ENCODE measurements around the gene GALR2.

Gene GALR2

DNA sequence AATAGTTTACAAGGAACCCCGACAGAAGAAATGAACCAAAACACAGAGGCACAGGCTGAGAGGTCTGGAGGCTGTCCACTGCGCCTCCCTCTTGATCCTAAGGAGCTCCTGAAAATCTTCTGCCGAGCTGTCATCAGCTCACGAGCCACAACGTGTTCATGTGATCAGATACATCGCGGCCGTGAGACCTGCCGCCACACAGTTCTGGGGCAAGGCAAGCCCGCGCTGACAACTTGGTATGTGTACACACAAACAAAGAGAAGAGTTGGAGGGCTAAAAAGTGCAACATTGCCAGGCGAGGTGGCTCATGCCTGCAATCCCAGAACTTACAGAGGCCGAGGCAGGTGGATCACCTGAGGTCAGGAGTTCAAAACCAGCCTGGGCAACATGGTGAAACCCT is 21.4 kb downstream of the GALR2 start:
- no peak for DNase-seq (ENCODE audit: low spot score)

DNA sequence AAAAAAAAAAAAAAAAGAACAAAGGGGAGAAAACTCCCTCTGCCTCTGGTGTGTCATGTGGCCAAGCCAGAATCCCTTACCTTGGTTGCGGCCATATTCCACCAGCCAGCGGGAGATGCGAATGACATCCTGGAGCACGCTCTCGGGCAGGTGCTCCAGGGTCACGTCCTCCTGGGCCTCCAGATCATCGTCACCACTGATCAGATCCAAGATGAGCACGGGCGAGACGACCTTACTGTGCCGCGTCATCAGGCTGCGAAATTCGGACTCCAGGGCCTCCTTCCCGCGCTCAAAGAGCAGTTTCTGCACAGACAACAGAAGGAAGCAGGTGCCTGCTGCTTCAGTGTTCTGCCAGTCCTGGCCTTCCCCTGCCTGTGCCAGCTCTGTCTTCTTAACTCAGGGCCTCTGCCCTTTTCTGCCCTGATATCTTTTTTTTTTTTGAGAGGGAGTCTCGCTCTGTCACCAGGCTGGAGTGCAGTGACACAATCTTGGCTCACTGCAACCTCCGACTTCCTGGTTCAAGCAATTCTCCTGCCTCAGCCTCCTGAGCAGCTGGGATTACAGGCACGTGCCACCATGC is 23.2 kb downstream of the GALR2 start:
- DNase-seq (ENCODE audit: low spot score): no peak

DNA sequence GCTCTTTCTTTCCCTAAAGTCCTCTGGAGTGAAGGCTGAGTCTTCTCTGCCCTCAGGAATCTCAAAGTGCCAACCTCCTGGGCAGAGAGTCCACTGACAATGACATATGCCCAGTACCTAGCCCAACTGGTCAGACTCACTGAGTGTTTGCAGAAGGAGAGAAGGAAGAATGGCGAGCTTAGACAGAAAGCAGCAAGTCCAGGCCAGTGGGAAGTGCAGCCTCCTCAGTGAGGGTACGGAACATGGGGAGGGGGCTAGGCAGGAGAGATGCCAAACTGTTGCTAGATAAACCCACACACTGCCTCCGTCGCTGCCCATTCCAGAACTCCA is 28.3 kb downstream of the GALR2 start:
- DNase-seq (ENCODE audit: low spot score): no peak

DNA sequence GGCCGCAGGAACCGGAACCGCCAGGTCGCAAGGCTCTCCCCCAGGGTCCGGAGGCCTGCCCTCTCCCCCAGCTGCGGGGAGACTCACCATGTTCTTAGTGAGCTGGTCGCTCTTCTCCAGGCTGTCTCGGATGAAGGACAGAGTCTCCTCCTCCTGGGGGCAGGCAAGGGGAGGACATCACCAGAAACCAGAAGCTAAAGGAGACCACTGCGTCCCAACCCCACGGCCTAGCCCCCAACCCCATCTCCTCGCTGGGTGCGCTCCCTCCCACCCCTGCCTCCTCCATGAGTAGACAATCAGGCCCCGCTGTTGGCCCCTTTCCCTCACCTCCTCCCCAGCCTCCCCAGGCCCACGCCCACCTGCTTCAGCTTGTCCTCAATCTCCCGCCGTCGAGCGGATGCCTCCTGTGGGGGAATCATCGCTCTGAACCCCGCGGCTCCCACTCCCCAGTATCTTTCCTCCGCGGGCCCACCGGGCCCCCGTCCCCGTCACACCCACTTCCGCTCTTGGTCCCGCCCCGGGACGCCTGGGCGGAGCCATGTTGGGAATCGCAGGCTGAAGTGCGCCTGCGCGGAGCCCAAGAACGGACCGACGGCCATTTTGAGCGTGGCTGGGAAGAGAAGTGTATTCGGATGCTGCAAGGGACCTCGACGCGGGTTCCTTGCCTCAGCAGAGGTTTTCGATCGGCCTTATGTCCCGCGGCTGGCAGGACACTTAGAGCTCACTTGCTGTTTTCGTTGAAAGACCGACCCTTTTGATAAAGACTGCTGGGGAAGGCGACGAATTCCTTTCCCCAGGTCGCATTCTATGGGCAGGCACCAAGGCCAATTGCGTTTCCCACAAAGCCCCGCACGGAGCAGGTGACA is 28.9 kb downstream of the GALR2 start, which contains the start of gene EXOC7:
Gene EXOC7 (minus strand): TSS at position 514 of the 866 bp plus-strand sequence. CDS start 95 bp downstream, at position 419.
- DNase-seq (ENCODE audit: low spot score): peak; percentile 95

DNA sequence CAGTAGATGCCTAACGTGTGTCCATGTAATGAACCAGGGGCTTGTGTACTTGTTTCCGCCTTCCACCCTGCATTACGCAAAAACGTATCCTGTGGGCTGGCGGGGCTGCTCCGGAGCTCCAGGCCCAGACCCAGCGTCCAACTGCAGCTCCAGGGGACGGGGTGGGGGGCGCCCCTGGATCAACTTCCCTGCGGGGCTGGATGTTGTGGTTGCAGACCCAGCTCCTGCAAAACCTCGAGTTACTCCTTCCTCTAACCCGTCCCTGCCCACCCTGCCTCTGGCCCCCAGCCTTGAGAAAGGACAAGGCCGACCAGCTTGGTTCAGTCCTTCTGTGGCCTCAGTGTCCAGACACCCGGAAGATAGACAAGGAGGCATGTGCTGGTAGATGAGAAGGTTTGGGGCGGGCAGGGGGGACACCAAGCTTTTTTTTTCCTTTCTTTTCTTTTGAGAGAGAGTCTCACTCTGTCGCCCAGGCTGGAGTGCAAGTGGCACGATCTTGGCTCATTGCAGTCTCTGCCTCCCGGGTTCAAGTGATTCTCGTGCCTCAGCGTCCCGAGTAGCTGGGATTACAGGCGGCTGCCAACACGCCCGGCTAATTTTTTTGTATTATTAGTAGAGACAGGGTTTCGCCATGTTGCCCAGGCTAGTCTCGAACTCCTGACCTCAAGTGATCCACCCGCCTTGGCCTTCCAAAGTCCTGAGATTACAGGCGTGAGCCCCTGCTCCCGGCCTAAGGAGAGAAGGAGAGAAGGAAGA is 29.7 kb downstream of the GALR2 start:
- no peak for DNase-seq (ENCODE audit: low spot score)

DNA sequence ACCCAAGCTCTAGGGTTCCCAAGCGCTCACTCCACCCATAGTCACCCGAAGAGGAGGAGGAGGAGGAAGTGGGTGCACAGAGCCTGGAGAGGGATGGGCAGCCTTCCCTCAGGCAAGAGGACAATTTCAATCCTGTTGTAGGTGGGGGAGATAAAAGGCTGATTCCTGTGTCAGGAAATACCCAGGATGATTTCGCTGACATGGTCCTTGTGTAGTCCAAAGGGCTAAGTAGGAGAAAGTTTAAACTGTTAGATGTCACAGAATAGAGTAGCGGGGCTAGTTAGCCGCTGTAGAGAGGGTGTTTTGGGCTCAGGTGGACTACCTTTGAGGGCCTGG is 30.3 kb downstream of the GALR2 start:
- no peak for DNase-seq (ENCODE audit: low spot score)

DNA sequence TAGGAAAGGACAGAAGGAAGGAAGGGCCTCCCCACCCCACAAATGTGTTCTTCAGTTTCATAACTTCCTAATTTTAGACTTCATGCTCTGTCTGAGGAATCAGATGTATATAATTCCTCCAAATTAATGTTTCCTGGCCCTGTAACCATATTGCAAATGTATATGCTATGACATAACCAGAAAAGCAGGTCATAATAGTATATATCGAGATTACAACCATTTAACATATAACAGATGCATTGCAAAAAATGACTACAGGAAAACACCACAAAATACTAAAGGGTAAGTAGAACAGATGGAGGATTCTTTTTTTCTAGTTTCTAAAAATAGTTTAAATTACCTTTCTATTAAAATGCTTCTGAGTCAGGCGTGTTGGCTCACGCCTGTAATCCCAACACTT is 32.1 kb downstream of the GALR2 start:
- no peak for DNase-seq (ENCODE audit: low spot score)

DNA sequence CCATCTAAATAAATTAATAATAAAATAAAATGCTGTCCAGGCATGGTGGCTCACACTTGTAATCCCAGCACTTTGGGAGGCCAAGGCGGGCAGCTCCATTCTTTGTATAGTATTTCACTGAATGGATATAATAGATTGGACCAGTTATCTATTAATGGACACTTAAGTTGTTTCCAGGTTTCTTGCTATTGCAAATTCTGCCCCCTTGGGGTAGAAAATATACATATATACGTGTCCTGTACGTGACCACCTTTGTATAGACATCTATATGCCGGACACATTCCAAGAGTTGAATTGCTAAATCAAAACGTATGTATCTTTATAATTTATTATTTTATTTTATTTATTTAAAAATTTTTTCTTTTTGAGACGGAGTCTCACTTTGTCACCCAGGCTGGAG is 32.9 kb downstream of the GALR2 start:
- DNase-seq (ENCODE audit: low spot score): no peak

DNA sequence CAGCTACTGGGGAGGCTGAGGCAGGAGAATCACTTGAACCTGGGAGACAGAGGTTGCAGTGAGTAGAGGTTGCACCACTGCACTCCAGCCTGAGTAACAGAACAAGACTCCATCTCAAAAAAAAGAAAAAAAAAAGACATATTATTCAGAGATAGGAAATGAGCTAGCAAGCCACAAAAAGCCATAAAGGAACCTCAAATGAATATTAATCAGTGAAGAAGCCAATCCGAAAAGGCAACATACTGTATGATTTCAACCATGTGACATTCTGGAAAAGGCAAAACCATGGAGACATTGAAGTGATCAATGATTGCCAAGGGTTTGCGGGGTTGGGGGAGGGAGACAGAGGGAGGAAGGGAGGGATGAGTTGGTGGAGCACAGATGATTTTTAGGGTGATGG is 37.4 kb downstream of the GALR2 start:
- no peak for DNase-seq (ENCODE audit: low spot score)

DNA sequence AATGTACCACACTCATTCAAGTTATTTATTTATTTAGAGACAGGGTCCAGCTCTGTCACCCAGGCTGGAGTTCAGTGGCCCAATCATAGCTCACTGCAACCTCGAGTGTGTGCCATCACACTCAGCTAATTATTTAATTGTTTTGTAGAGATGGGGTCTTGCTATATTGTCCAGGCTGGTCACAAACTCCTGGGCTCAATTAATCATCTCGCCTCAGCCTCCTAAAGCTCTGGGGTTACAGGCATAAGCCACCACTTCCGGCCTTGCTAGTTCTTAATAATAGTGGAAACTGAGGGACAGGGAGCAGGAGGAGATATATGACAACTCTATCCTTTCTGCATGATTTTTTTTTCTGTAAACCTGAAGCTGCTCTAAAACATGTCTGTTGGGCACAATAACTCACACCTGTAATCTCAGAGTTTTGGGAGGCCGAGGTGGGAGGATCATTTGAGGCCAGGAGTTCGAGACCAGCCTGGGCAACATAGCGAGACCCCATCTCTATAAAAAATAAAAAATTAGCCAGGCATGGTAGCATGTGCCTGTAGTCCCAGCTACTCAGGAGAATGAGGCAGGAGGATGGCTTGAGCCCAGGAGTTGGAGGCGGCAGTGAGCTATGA is 40.7 kb downstream of the GALR2 start:
- DNase-seq (ENCODE audit: low spot score): no peak

DNA sequence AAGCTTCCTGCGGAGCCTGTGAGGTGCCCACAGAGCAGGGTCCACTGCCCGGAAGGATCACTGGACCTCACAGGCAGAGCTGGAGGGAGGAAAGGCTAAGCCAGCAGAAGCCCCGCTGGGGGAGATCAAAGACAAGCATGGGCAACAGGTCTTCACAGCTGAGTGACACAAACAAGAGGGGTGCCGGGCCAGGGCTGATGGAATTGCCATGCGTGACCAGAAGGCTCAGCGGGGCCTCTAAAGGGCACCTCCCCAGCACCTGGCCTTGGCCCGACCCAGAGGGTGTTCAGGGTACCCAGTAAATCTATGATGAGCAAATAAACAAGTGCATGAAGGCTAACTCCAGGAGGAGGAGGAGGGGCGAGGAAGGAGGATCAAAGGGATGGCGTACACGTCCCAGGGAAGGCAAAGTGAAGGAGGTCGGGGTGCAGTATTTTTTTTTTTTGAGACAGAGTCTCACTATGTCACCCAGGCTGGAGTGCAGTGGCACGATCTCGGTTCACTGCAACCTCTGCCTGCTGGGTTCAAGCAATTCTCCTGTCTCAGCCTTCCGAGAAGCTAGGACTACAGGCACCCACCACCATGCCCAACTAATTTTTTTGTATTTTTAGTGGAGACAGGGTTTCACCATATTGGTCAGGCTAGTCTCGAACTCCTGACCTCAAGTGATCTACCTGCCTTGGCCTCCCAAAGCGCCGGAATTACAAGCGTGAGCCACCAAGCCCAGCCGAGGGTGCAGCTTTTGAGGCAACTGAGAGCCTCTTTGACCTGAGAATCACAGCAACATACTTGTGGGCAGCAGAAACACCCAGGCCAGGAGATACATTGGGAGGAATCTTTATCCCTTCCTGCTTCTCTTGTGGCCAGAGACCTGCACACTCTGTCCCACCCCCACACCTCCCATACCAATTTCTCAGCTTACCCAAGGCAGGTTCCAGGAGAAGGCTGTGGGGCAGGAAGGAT is 45.1 kb downstream of the GALR2 start:
- no peak for DNase-seq (ENCODE audit: low spot score)

DNA sequence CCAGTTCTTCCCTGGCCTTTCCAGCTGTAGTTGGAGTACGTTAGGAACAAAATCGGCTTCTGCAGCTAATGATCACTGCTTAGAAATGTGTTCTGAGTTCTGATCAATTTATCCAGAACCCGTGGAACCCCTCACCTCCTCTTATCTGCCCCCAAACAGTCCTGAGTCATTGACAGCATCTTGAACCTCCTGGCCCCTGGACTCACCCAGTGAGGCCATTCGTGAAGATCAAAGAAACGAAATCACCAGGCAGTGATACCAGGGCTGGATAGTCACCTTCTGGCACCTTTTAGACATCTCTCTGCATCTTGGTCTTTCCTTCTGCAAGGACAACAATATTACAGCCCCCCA is 46.1 kb downstream of the GALR2 start:
- DNase-seq (ENCODE audit: low spot score): no peak

DNA sequence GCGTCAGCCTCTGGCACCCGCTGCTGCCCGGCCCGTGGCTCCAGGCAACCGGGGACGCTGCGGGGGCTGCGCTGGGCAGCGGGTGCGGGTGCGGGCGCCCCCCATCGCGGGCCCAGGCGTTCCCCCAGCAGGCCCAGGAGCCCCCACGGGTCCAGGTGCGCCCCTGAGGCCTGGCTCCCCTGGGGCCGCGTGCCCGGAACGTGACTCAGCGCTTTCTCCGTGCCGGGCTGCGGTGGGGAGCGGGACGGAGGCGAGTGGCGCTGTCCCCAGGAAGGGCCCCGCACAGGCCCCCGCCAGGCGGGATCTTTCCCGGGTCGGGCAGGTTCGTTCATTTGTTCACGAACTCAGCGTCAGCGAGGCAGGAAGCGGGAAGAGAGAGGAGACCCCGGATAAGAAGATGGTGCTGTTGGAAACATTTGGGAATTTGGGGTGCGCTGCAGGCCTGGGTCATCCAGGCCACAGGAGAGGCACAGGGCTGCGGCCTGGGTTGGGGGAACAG is 47.4 kb downstream of the GALR2 start:
- no peak for DNase-seq (ENCODE audit: low spot score)

DNA sequence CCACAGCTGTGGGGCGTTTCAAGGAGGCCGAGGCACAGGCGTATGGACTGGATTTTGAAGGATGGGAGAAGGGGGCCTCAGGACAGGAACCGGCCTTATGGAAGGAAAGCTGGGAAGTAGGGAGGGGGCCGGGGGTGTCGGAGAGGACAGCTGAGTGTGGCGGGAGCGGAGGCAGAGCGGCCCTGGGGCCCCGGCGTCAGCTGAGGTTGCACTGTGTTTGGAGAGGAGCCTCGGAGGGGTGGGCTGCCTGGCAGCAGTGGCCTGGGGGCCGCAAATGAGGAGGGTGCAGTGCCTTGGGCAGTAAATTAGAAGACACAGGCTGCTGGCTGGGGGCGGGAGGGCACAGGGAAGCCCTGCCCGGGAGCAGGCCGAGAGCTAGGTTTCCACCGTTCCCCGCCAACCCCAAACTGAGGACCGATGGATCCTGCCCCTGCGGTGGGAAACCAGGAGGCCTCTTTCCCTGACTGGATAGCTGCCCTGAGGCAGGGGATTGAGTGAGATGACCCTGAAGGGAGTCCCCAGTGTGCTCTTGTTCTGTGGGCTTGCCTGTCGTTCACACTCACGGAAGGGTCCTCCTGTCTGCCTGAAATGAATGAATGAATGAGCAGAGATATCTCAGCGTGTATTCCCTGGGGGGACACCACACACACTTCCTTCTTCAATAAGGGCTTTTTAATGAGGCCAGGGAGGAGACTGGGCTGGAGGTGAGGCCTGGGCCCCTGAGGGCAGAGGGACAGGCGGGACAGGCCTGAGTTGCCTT is 48.0 kb downstream of the GALR2 start:
- no peak for DNase-seq (ENCODE audit: low spot score)

DNA sequence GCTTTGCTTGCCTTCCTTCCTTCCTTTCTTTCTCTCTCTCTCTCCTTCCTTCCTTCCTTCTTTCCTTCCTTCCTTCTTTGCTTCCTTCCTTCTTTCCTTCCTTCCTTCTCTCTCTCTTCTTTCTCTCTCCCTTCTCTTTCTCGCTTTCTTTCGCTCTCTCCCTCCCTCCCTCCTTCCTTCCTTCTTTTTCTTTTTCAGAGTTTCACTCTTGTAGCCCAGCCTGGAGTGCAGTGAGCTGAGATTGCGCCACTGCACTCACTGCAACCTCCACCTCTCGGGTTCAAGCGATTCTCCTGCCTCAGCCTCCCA is 48.6 kb downstream of the GALR2 start:
- DNase-seq (ENCODE audit: low spot score): no peak

DNA sequence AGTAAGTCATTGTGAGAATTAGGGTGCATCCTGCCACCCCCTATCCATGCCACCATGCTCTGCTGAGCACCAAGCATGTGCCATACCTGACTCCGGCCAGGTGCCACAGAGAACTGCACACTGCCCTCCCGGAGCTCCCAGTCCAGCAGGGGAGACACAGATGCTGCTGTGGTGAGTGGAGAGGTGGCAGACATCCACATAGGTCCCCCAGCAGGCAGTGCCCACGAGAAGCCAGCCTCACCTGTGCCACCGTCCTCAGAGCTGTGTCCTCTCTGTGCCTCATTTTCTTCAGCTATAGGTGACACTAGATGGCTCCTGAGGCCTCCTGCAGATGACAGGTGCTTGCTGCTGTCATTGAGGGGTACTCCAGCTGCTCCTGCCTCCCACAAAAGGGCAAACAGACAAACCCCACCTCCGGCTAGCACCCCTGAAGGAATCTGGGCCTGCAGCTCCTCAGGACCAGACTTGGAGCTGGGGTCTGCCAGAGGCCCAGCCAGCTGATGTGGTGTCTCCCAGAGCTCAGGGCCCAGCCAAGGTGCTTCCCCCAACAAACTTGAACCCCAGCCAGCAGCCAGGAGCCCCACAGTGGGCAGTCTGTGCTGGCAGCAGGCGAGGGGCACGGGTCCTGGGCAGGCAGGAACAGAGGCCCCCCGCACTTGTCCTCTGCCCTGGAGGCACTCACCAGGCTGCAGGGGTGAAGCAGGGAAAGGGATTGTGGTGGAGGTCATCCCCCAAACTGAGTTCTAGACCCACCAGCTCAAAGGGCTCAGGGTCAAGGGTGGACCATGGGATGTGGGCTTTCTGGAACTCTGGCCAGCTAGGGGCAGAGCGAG is 49.4 kb downstream of the GALR2 start:
- no peak for DNase-seq (ENCODE audit: low spot score)

DNA sequence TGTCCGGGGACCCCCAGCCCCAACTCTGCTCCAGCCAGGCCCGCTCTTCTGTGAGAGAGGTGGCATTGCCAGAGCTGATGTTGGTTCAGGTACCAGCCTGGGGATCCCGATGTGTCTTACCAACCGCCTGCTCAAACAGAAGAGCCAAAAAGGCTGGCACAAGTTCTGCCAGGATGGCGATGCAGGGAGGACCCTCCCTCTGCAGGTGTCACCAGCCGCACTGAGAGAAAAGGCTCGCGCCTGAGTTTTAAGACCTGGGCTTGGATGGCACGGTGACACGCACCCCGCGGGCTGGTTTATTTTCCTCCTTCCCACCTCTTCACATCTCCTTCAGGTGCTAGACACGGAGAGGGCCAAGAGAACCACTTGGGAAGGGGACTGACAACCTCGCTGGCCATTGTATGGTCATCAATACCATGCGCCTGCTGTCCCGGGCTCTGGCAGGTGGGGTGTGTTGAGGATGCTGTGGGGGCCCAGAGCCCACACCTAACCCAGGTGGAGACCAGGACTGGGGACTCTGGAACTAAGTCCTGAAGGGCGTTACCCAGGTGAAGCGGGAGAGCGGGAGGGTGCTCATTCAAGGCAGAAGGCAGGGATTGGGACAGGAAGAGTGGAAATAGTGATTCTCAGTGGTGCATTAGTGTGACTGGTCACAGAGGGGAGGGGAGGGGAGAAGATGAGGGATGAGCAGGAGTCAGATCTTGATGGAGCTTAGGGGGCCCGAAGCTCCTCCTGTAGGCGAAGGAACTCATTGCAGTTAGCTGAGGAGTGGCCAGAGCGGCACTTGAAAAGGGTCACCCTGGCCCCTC is 50.2 kb downstream of the GALR2 start:
- no peak for DNase-seq (ENCODE audit: low spot score)

DNA sequence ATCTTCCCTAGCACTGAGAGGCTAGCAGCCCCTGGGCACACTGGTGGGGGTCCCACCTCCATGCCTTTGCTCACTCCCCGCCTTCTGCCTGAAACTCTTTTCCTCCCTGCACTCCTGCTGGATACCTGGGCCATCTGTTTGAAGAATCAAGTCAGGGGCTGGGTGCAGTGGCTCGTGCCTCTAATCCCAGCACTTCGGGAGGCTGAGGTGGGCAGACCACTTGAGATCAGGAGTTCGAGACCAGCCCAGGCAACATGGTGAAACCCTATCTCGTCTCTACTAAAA is 50.8 kb downstream of the GALR2 start:
- no peak for DNase-seq (ENCODE audit: low spot score)

DNA sequence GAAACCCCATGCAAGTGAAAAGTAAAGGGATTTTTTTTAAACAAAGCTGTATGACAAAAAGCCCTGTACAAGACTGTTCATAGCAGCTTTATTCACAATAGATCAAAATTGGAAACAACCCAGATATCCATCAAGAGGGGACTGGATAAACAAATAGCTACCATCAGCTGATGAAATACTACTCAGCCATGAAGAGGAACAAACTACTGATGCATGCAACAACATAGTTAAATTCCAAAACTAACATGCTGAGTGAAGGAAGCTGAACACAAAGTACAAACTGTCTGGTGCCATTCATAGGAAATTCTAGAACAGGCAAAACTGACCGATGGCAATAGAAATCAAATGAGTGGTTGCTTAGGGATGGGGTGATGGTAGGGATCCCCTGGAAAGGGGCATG is 51.3 kb downstream of the GALR2 start:
- DNase-seq (ENCODE audit: low spot score): no peak

All from pons (tissue), 1 donor.